Parathyroid adenoma (tissue), 2 donors: Measurements from ENCODE around the gene CRB2.

Experiments
- H2AFZ ChIP-seq: fragments of 300-600 bp; sonication (generic); one replicate; pipeline ENCODE4 v1.7.0; 2017; ENCODE audit warnings: antibody characterized with exemption, mild to moderate bottlenecking
- H3K27ac ChIP-seq: fragments of 300-600 bp; sonication (generic); one replicate; pipeline ENCODE4 v1.7.0; 2017
- H3K27me3 ChIP-seq: fragments of 300-600 bp; sonication (generic); one replicate; pipeline ENCODE4 v1.7.0; 2017; ENCODE audit warnings: low read length; ENCODE audit not compliant: control insufficient read depth, insufficient read depth
- H3K36me3 ChIP-seq: fragments of 300-600 bp; sonication (generic); one replicate; pipeline ENCODE4 v1.7.0; 2017; ENCODE audit warnings: low read length; ENCODE audit not compliant: control insufficient read depth, insufficient read depth
- H3K4me1 ChIP-seq: fragments of 300-600 bp; sonication (generic); one replicate; pipeline ENCODE4 v1.7.0; 2017; ENCODE audit warnings: control low read depth
- H3K4me2 ChIP-seq: fragments of 300-600 bp; sonication (generic); one replicate; pipeline ENCODE4 v1.7.0; 2017; ENCODE audit warnings: low read length
- H3K4me3 ChIP-seq: fragments of 300-600 bp; sonication (generic); one replicate; pipeline ENCODE4 v1.7.0; 2017; ENCODE audit warnings: low read depth, low read length
- H3K79me2 ChIP-seq: fragments of 300-600 bp; sonication (generic); one replicate; pipeline ENCODE4 v1.7.0; 2017; ENCODE audit warnings: control low read depth
- H3K9ac ChIP-seq: fragments of 300-600 bp; sonication (generic); one replicate; pipeline ENCODE4 v1.7.0; 2017; ENCODE audit warnings: mild to moderate bottlenecking
- H3K9me3 ChIP-seq: fragments of 300-600 bp; sonication (generic); one replicate; pipeline ENCODE4 v1.7.0; 2017; ENCODE audit warnings: low read length; ENCODE audit not compliant: control insufficient read depth
- CTCF ChIP-seq: fragments of 300-600 bp; sonication (generic); IDR thresholded peaks from one replicate; pipeline ENCODE4 v1.7.0; 2017; ENCODE audit warnings: antibody characterized with exemption, mild to moderate bottlenecking
- donor health status: primary hyperparathyroidism.

The CRB2 gene

GRCh38 chr9:123353984-123354591 lies 1.9 kb upstream of the CRB2 start:
- H3K36me3 ChIP-seq = no peaks in the 10 kb centered on the region
- no peak overlapping the region for H2AFZ ChIP-seq
- TF ChIP-seq CTCF = peak; percentile 76
- no peak overlapping the region for H3K4me3 ChIP-seq
- H3K4me2 ChIP-seq = no peak overlapping the region
- no peak overlapping the region for H3K27ac ChIP-seq
- no peaks in the 10 kb centered on the region for H3K79me2 ChIP-seq
- no peaks in the 10 kb centered on the region for H3K9me3 ChIP-seq
- H3K27me3 ChIP-seq = no peaks in the 10 kb centered on the region
- H3K4me1 ChIP-seq = no peaks in the 10 kb centered on the region
- H3K9ac ChIP-seq = no peak overlapping the region

- Histone ChIP-seq H3K9me3 (no peaks in the 10 kb centered on the region), H3K9ac (no peak overlapping the region), H3K4me2 (no peak overlapping the region), H3K27me3 (no peaks in the 10 kb centered on the region), H3K27ac (no peak overlapping the region), H3K79me2 (no peaks in the 10 kb centered on the region), H3K4me1 (no peaks in the 10 kb centered on the region), H2AFZ (no peak overlapping the region), H3K36me3 (no peaks in the 10 kb centered on the region), H3K4me3 (no peak overlapping the region)
- TF ChIP-seq CTCF = no peak
Measured at GRCh38 chr9:123354806-123355508, 1.0 kb upstream of the CRB2 start.

- Histone ChIP-seq H3K79me2 (no peaks in the 10 kb centered on the region), H3K4me3 (no peak overlapping the region), H2AFZ (no peak overlapping the region), H3K4me1 (no peaks in the 10 kb centered on the region), H3K4me2 (no peak overlapping the region), H3K9me3 (no peaks in the 10 kb centered on the region), H3K27ac (no peak overlapping the region), H3K36me3 (no peaks in the 10 kb centered on the region), H3K9ac (no peak overlapping the region), H3K27me3 (no peaks in the 10 kb centered on the region)
- TF ChIP-seq CTCF = no peak
Measured at GRCh38 chr9:123356851-123357742, 1.1 kb downstream of the CRB2 start.

GRCh38 chr9:123357743-123358059 lies 1.7 kb downstream of the CRB2 start:
- Histone ChIP-seq H3K36me3 (no peaks in the 10 kb centered on the region), H3K9ac (no peak overlapping the region), H3K27ac (no peak overlapping the region), H3K9me3 (no peaks in the 10 kb centered on the region), H3K79me2 (no peaks in the 10 kb centered on the region), H3K27me3 (no peaks in the 10 kb centered on the region), H3K4me3 (no peak overlapping the region), H3K4me2 (no peak overlapping the region), H3K4me1 (no peaks in the 10 kb centered on the region), H2AFZ (no peak overlapping the region)
- no peak for TF ChIP-seq CTCF
